GM08714 (cell line): Measurements from ENCODE around the gene DPY30.

Source experiments
- H3K4me3 ChIP-seq: fragments of 200-500 bp; sonication (Bioruptor generic); 2 replicates; pipeline ENCODE4 v1.5.1; 2014; ENCODE audit warnings: mild to moderate bottlenecking, low read length, inconsistent platforms
- ZNF274 ChIP-seq: IDR thresholded peaks from 2 replicates; pipeline ENCODE4 v1.6.1; 2012; ENCODE audit warnings: mild to moderate bottlenecking, low read depth, low read length

The DPY30 gene

DNA sequence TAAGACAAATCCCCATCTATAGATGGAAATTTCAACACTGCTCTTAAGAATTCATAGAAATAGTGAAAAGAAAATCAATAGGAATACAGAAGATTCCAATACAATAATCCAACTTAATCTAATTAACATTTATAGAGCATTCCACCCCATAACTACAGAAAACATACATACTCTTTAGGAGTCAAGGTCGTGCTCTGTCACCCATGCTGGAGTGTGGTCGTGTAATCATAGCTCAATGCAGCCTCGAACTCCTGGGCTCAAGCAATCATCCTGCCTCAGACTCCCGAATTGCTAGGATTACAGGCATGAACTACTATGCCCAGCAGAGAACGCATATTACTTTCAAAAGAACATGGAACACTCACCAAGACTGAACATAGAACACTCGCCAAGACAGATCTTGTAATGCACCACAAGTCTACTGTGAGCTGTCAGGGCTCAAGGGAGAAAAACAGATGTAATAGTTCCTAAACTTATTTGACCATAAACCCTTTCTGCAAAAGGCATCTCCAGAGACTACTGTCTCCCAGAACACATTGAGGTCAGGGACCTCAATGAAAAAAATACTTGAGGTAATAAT lies 42.9 kb downstream of the DPY30 start:
- TF ChIP-seq ZNF274, result no peak
- H3K4me3 ChIP-seq, result no peak overlapping the region

DNA sequence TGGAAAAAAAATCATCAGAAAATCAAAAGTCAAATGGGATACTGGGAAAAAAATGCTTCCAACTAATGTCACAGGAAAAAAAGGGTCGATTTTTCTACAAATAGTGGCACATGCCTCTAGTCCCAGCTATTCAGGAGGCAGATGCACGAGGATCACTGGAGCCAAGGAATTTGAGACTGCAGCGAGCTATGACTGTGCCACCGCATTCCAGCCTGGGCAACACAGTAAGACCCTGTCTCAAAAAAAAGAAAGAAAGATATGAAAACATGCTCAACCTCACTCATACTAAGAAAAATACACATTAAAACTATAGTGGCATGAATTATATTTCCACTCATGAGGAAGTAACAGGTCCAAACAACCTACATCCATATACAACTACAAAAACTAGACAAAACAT lies 46.7 kb downstream of the DPY30 start:
- no peak overlapping the region for H3K4me3 ChIP-seq
- no peak for TF ChIP-seq ZNF274

DNA sequence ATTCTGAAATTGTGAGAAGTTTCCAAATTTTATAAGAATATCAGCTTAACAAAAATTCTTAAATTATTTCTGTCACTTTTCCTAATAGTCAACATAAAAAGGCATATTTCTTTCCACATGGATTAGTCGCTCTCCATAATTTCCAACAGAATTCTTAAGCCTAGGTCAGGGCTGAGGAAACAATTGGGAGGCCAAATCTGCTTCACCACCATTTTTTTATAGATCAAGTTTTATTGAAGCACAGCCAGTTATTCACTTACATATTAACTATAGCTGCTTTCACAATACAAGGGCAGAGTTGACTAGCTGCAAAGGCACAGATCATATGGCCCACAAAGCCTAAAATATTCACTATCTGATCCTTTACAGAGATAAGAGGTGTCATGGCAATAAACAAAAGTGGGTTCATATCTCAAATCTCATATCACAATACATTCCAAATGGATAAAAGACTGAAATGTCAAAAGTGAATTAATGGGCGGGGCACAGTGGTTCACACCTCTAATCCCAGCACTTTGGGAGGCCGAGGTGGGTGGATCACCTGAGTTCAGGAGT lies 47.5 kb downstream of the DPY30 start:
- no peak for TF ChIP-seq ZNF274

DNA sequence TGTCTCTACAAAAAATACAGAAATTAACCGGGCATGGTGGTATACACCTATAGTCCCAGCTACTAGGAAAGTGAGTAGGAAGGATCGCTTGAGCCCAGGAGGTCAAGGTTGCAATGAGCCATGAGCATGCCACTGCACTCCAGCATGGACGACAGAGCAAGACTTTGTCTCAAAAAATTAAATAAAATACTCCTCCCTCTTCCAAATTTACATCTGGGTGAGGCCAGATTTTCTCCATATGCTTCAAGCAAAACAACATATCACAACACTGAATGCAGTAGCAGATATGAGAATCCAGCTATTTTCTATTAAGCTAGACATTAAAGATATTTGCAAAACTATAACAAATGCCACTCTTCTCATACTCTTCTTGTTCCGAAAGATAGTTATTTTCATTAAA lies 49.7 kb downstream of the DPY30 start:
- no peak for TF ChIP-seq ZNF274
- H3K4me3 ChIP-seq, result no peak overlapping the region

More for the DNA sequence above, 47.5 kb downstream of the DPY30 start:
- no peak overlapping the region for H3K4me3 ChIP-seq

DNA sequence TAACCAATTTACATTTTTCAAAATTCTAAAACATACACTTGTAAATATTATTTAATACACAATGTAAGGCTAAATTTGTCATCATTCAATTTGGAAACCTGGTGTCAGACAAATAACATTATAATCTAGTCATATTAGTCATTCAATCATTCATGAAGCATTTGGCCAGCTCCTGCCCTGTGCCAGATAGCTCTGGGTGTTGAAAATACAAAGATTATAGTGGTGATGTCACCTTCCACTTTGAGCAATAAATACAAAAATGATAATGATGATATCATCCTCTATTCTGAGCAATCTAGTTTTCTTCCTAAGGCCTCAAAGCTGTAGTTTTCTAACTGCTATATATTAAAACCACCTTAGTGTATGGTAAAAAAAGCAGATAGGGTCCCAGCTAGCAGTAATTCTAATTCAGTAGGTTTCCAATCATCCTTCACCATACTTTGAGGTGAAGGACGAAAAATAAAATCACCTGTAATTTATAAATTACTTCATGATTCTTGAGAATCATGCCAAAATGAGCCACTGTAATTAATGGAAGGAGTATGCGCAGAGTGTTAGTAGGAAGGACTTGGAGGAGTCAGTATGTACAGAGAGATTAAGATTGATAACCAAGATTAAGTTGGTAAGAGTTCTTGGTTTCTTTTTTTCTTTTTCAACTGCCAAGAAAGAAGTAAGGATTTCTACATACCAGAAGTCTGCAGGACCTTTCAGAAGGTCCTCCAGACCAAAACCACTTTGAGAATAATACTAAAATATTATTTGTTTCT lies 52.0 kb downstream of the DPY30 start:
- TF ChIP-seq ZNF274, result no peak
- H3K4me3 ChIP-seq, result no peak overlapping the region

DNA sequence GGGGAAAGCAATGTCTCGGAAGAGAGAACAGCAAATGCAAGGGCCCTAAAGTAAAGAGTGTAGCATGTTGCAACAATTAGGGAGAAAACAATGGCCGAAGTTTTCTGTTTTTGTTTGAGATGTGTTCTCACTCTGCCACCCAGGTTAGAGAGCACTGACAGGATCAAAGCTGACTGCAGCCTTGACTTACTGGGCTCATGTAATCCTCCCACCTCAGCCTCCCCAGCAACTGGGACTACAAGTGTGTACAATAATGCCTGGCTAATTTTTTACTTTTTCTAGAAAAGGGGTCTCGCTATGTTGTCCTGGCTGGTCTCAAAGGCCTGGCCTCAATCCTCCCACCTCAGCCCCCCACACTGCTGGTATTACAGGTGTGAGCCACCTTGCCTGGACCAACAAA lies 52.7 kb downstream of the DPY30 start:
- H3K4me3 ChIP-seq, result no peak overlapping the region
- no peak for TF ChIP-seq ZNF274

DNA sequence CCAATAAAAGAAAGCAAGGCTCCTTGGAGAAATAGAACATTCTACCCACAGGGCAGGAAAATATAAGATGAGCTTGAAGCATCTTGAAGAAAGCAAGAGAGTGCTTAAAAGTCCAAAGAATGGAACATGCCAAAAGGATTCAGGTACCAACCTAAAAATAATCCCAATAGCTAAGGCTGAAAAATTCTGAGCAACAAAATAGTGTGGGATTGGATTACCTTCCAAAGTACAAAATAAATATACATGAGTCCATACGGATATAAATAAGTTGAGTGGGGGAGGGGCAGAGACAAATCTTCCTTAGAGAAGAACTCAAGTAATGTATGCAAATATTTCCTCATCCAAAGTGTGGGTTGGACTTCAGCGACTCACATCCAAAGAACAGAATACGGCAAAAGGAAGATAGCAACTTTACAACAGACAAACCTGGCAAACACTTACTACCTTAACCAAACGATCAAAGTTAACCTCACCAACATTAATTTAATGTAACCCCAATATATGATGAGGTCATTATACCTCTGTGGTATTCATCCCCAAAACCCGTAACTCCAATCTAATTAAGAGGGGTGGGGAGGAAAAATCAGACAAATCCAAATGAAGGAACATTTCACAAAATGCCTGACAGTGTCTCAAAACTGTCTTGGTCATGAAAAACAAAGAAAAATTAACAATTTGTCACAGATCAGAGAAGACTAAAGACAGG lies 55.7 kb downstream of the DPY30 start:
- TF ChIP-seq ZNF274, result no peak
- no peak overlapping the region for H3K4me3 ChIP-seq

DNA sequence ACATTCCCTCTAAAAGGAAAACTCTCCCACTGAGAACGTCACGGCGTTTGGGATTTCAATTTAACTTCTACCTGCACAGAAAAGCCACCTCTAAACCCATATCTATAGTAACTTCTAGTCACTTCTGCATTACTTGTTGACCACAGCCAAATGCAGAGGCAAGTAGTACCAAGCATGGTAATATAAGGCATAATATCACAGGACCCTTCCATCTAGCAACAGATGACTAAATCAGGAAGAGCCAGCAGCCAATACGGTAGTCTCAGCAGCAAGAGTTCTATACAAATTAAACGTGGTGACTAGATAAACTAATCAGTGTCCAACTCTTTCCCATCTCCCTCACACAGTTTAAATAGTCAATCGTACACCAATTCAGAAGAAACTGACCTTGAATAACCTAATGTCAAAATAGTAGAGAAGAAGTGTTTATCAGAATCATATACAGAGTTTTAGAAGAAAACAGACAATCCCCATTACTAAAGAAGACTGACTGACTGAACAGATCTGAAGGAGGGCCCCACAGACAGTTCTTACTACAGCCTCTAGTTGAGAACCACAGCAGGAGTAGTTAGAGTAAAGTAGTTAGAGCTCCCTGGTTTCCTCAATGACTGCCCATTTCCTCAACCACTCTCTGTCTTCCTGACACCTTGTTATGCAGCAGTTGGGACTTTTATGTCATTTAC lies 58.8 kb downstream of the DPY30 start:
- no peak overlapping the region for H3K4me3 ChIP-seq
- TF ChIP-seq ZNF274, result no peak

DNA sequence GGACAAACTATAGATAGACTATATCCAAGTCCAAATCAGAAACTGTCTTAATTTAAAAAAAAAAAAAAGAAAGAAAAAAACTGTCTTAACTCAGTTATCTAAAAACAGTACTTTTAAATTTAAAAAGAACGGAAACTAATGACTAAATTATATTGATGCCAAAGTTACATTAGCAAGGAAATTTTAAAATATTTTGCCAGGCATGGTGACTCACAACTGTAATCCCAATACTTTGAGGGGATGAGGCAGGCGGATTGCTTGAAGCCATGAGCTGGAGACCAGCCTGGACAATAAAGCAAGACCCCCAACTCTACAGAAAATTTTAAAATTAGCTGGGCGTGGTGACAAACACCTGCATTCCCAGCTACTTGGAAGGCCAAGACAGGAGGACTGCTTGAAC lies 59.6 kb downstream of the DPY30 start:
- TF ChIP-seq ZNF274, result no peak
- no peak overlapping the region for H3K4me3 ChIP-seq

DNA sequence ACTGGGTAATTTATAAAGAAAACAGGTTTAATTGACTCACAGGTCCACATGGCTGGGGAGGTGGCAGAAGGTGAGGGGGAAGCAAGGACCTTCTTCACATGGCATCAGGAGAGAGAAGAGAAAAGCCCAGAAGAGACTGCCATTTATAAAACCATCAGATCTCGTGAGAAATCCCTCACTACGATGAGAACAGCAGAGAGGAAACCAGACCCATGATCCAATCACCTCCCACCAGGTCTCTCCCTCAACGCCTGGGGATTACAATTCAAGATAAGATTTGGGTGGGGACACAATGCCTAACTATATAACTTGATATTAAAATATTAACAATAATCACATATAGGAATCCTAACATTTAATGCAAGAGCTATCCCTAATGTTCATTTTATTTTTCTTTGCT lies 60.6 kb downstream of the DPY30 start:
- TF ChIP-seq ZNF274, result no peak
- H3K4me3 ChIP-seq, result no peak overlapping the region

DNA sequence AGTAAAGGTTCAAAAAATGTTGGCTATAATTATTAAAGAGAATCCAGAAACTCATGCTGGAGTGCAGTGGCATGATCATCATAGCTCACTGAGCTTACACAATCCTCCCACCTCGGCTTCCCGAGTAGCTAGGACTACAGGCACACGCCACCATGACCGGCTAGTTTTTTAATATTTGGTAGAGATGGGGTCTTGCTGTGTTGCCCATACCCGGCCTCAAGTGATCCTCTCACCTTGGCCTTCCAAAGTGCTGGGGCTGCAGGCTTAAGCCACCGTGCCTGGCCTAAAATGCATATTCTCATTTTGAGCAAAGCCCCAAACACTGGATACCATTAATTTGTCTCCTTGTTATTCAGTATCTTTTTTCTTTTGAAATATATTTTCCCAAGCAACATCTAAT lies 61.2 kb downstream of the DPY30 start:
- TF ChIP-seq ZNF274, result no peak
- H3K4me3 ChIP-seq, result no peak overlapping the region
